ENCODE data around the gene HPD. TPM values are rescaled to one million over a fixed set of nuclear protein-coding genes. Genes with fewer than 3 reads are reported as not detected.
A peak's percentile ranks its signal among the peaks of the same experiment; 100 is the strongest.
"Not testable (repeated sequence)": the region's sequence is repeated elsewhere in the genome, so short reads cannot be mapped to it uniquely, and the experiment has no call there.

The HPD gene
- total RNA-seq, 2 donors from 2014 or later: 0.39 to 1.3 TPM

DNA sequence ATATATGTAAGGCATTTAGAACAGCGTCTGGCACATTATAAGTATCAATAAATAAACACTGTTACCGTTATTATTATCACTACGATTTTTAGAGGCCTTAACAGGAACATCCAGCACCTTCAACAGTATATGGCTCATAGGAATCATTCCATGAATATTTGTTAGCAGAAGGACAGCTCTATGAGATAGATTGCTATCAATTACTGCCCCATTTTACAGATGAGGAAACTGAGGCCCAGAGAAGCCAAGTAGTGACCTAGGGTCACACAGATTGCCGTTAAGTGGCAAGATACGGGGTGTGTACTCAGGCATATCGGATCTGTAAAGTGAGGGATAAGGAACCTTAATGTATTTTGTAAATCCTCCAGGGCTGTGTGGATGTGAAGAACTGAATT, 29.4 kb upstream of the HPD start:
- Histone ChIP-seq H3K36me3 (peaks cover 3% of the 10 kb centered on the region), H3K4me3 (peak overlapping the region; percentile 76 to 91), H3K27ac (peak overlapping the region; percentile 90 to 96), H3K27me3 (no peaks in the 10 kb centered on the region), H3K4me1 (peaks cover 0 to 16% of the 10 kb centered on the region in 2 donors), H3K9me3 (no peaks in the 10 kb centered on the region)
- TF ChIP-seq, protein P1, sequence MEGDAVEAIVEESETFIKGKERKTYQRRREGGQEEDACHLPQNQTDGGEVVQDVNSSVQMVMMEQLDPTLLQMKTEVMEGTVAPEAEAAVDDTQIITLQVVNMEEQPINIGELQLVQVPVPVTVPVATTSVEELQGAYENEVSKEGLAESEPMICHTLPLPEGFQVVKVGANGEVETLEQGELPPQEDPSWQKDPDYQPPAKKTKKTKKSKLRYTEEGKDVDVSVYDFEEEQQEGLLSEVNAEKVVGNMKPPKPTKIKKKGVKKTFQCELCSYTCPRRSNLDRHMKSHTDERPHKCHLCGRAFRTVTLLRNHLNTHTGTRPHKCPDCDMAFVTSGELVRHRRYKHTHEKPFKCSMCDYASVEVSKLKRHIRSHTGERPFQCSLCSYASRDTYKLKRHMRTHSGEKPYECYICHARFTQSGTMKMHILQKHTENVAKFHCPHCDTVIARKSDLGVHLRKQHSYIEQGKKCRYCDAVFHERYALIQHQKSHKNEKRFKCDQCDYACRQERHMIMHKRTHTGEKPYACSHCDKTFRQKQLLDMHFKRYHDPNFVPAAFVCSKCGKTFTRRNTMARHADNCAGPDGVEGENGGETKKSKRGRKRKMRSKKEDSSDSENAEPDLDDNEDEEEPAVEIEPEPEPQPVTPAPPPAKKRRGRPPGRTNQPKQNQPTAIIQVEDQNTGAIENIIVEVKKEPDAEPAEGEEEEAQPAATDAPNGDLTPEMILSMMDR (IDR thresholded peaks at IDR 0.05): no peak
- DNase-seq (ENCODE audit: low spot score): no peak

DNA sequence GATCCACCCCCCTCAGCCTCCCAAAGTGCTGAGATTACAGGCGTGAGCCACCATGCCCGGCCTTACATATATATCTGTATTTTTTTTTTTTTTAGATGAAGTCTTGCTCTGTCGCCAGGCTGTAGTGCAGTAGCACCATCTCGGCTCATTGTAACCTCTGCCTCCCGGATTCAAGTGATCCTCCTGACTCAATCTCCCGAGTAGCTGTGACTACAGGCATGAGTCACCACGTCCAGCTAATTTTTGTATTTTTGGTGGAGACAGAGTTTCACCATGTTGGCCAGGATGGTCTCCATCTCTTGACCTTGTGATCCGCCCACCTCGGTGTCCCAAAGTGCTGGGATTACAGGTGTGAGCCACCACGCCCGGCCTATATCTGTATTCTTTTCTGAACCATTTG, 26.5 kb upstream of the HPD start:
- H3K27ac ChIP-seq; H3K9me3 ChIP-seq; H3K4me1 ChIP-seq; DNase-seq (ENCODE audit: low spot score); H3K4me3 ChIP-seq; H3K36me3 ChIP-seq; H3K27me3 ChIP-seq: not testable (repeated sequence)

DNA sequence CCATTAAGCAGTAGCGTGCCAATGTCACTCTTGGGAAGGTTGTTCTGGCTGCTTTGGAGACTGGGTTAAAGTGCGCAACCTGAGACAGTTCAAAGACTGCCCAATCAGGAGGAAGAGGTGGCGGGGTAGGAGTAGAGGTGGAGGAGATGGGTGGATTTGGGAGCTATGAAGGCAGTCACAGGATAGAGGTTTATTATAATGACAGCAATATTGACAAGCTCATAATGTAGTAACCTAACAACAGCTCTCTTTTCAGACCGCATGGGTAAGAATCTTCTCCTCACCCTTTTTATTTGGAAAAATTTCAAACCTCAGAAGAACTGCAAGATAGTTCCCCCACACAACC, 24.6 kb upstream of the HPD start:
- Histone ChIP-seq H3K4me3 (no peak overlapping the region), H3K27me3 (no peaks in the 10 kb centered on the region), H3K27ac (no peak overlapping the region), H3K36me3 (no peaks in the 10 kb centered on the region), H3K4me1 (no peaks in the 10 kb centered on the region), H3K9me3 (no peaks in the 10 kb centered on the region)
- TF ChIP-seq, protein P1 (IDR thresholded peaks at IDR 0.05): no peak
- no peak for DNase-seq (ENCODE audit: low spot score)

DNA sequence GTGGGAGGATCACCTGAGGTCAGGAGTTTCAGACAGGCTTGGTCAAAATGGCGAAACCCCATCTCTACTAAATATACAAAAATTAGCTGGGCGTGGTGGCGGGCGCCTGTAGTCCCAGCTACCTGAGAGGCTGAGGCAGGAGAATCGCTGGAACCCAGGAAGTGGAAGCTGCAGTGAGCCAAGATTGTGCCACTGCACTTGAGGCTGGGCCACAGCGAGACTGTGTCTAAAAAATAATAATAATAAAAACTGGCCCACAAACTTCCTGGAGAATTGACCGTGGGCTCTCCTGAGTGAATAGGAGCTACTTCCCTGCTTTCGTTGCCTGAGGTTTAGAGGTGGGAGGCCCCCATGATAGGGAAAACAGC, 17.4 kb upstream of the HPD start:
- not testable (repeated sequence) for H3K4me1 ChIP-seq; H3K27ac ChIP-seq; H3K36me3 ChIP-seq; DNase-seq (ENCODE audit: low spot score); H3K9me3 ChIP-seq; H3K27me3 ChIP-seq; H3K4me3 ChIP-seq

DNA sequence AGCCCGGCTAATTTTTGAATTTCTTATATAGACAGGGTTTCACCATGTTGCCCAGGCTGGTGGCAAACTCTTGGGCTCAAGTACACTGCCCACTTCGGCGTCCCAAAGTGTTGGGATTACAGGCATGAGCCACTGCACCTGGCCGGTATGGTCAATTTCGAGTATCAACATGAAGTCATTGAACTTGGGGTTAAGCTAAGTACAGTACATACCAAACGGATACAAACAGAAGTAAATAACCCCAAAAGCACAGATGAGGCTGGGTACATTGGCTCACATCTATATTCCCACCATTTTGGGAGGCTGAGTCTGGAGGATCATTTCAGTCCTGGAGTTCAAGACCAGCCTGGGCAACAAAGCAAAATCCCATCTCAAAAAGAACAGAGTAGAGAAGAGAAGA, 16.9 kb upstream of the HPD start:
- no peak for DNase-seq (ENCODE audit: low spot score)
- Histone ChIP-seq H3K4me1 (no peaks in the 10 kb centered on the region), H3K27ac (no peak overlapping the region), H3K4me3 (no peak overlapping the region), H3K27me3 (no peaks in the 10 kb centered on the region), H3K36me3 (no peaks in the 10 kb centered on the region), H3K9me3 (no peaks in the 10 kb centered on the region)
- TF ChIP-seq, protein P1 (IDR thresholded peaks at IDR 0.05): no peak

DNA sequence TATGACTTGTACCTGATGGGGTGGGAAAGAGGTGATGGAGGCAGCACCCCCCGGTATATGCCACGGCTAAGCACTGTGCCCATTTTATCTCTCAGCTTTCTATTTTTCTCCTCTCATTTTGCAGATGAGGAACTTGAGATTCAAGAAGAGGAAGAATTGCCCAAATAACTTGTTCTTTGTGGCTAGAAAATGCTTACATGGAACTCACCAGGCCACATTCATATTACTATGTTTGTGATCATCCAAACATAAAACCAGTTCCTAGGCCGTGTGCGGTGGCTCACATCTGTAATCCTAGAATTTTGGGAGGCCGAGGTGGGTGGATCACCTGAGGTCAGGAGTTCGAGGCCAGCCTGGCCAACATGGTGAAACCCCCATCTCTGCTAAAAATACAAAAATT, 15.4 kb upstream of the HPD start:
- TF ChIP-seq, protein P1 (IDR thresholded peaks at IDR 0.05): no peak
- H3K27ac ChIP-seq: no peak overlapping the region
- H3K27me3 ChIP-seq: no peaks in the 10 kb centered on the region
- no peaks in the 10 kb centered on the region for H3K9me3 ChIP-seq
- H3K36me3 ChIP-seq: no peaks in the 10 kb centered on the region
- DNase-seq (ENCODE audit: low spot score): no peak
- H3K4me1 ChIP-seq: no peaks in the 10 kb centered on the region
- no peak overlapping the region for H3K4me3 ChIP-seq

DNA sequence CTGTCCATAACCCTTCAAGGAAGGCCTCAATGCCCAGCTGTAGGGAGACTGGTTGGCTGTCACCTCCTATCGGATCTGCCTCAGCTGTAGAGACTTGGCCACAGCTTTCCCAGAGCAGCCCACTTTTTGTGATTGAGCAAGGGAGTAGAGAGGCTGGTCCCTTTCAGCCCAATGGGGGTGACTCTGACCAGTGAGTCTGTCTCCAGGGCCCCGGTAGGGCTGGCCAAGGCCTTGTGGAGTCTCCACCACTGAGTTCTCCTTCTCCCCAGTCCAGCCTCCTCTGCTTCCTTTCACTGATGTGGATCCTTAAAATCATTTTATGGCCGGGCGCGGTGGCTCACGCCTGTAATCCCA, 14.5 kb upstream of the HPD start:
- peak; percentile 61 for DNase-seq (ENCODE audit: low spot score)
- Histone ChIP-seq H3K4me1 (no peaks in the 10 kb centered on the region), H3K27ac (peak overlapping the region in 1 of 2 donors; percentile 0), H3K9me3 (no peaks in the 10 kb centered on the region), H3K4me3 (no peak overlapping the region), H3K36me3 (no peaks in the 10 kb centered on the region), H3K27me3 (no peaks in the 10 kb centered on the region)
- TF ChIP-seq, protein P1 (IDR thresholded peaks at IDR 0.05): no peak

Data from right atrium auricular region (tissue), 2 donors.